SK-N-SH treated with all-trans-retinoic acid at 6 μM for 48 hours (cell line): ENCODE data around the gene FAT4.
A peak's percentile ranks its signal among the peaks of the same experiment; 100 is the strongest.

Source experiments
- ATAC-seq: fragments of 200-7000 bp; cut with Tn5 transposase; 3 replicates; pipeline ENCODE4 v1.9.1; 2020; ENCODE audit warnings: mild to moderate bottlenecking, moderate library complexity
- ARNTL ChIP-seq: fragments of 450-650 bp; formaldehyde crosslinking; IDR thresholded peaks from 2 replicates; pipeline ENCODE4 v1.5.0; 2020; ENCODE audit warnings: low read depth, mild to moderate bottlenecking, moderate library complexity, borderline replicate concordance
- BACH2 ChIP-seq: fragments of 250-450 bp; sonication (Bioruptor Pico); IDR thresholded peaks from 2 replicates; pipeline ENCODE4 v1.9.0; 2021; ENCODE audit warnings: mild to moderate bottlenecking, borderline replicate concordance
- CSDC2 ChIP-seq: fragments of 250-450 bp; sonication (Bioruptor Pico); IDR thresholded peaks from 2 replicates; pipeline ENCODE4 v1.5.0; 2020; ENCODE audit warnings: mild to moderate bottlenecking, moderate library complexity
- GLIS3 ChIP-seq: fragments of 250-450 bp; sonication (Bioruptor Pico); IDR thresholded peaks from 2 replicates; pipeline ENCODE4 v1.5.0; 2020; ENCODE audit warnings: mild to moderate bottlenecking, moderate library complexity
- ISL1 ChIP-seq: fragments of 250-450 bp; sonication (Bioruptor Pico); IDR thresholded peaks from 2 replicates; pipeline ENCODE4 v2.1.2; 2022; ENCODE audit warnings: mild to moderate bottlenecking, moderate library complexity
- POU6F1 ChIP-seq: fragments of 250-450 bp; sonication (Bioruptor Pico); IDR thresholded peaks from 2 replicates; pipeline ENCODE4 v1.8.0; 2021; ENCODE audit warnings: low read depth, mild to moderate bottlenecking, moderate library complexity, borderline replicate concordance
- PPARA ChIP-seq: fragments of 250-450 bp; sonication (Bioruptor Pico); IDR thresholded peaks from 2 replicates; pipeline ENCODE4 v1.5.0; 2020; ENCODE audit warnings: mild to moderate bottlenecking, borderline replicate concordance
- RARB ChIP-seq: fragments of 250-450 bp; sonication (Bioruptor Pico); IDR thresholded peaks from 2 replicates; pipeline ENCODE4 v1.8.0; 2021; ENCODE audit warnings: mild to moderate bottlenecking, moderate library complexity
- TOX ChIP-seq: fragments of 250-450 bp; sonication (Bioruptor Pico); IDR thresholded peaks from 2 replicates; pipeline ENCODE4 v1.8.0; 2021; ENCODE audit warnings: mild to moderate bottlenecking, moderate library complexity, borderline replicate concordance
- ZC3H10 ChIP-seq: fragments of 250-450 bp; sonication (Bioruptor Pico); IDR thresholded peaks from 2 replicates; pipeline ENCODE4 v1.5.1; 2021; ENCODE audit warnings: mild to moderate bottlenecking, moderate library complexity
- ZFP3 ChIP-seq: fragments of 250-450 bp; sonication (Bioruptor Pico); IDR thresholded peaks from 2 replicates; pipeline ENCODE4 v1.5.0; 2020; ENCODE audit warnings: mild to moderate bottlenecking, moderate library complexity
- ZFP30 ChIP-seq: fragments of 450-650 bp; formaldehyde crosslinking; IDR thresholded peaks from 2 replicates; pipeline ENCODE4 v1.5.0; 2022; ENCODE audit warnings: mild to moderate bottlenecking, moderate library complexity
- ZNF565 ChIP-seq: fragments of 450-650 bp; formaldehyde crosslinking; conservative IDR thresholded peaks from 2 replicates; pipeline ENCODE4 v1.5.0; 2020; ENCODE audit warnings: low read depth, mild to moderate bottlenecking, moderate library complexity
- ZNF8 ChIP-seq: fragments of 450-650 bp; formaldehyde crosslinking; IDR thresholded peaks from 2 replicates; pipeline ENCODE4 v1.5.0; 2020; ENCODE audit warnings: mild to moderate bottlenecking, moderate library complexity
- TF ChIP-seq, protein P1 (sequence below): fragments of 250-450 bp; sonication (Bioruptor Pico); IDR thresholded peaks from 2 replicates; pipeline ENCODE4 v1.8.0; 2020; ENCODE audit warnings: mild to moderate bottlenecking, moderate library complexity, borderline replicate concordance
- TF ChIP-seq, protein P2 (sequence below): fragments of 250-450 bp; sonication (Bioruptor Pico); IDR thresholded peaks from 2 replicates; pipeline ENCODE4 v1.5.1; 2020; ENCODE audit warnings: low read depth, mild to moderate bottlenecking, moderate library complexity
- TF ChIP-seq, protein P3 (sequence below): fragments of 250-450 bp; sonication (Bioruptor Pico); IDR thresholded peaks from 2 replicates; pipeline ENCODE4 v1.5.0; 2020; ENCODE audit warnings: mild to moderate bottlenecking, moderate library complexity
- TF ChIP-seq, protein P4 (sequence below): fragments of 250-450 bp; sonication (Bioruptor Pico); IDR thresholded peaks from 2 replicates; pipeline ENCODE4 v1.5.1; 2021; ENCODE audit warnings: mild to moderate bottlenecking, moderate library complexity

FAT4 gene, protein sequence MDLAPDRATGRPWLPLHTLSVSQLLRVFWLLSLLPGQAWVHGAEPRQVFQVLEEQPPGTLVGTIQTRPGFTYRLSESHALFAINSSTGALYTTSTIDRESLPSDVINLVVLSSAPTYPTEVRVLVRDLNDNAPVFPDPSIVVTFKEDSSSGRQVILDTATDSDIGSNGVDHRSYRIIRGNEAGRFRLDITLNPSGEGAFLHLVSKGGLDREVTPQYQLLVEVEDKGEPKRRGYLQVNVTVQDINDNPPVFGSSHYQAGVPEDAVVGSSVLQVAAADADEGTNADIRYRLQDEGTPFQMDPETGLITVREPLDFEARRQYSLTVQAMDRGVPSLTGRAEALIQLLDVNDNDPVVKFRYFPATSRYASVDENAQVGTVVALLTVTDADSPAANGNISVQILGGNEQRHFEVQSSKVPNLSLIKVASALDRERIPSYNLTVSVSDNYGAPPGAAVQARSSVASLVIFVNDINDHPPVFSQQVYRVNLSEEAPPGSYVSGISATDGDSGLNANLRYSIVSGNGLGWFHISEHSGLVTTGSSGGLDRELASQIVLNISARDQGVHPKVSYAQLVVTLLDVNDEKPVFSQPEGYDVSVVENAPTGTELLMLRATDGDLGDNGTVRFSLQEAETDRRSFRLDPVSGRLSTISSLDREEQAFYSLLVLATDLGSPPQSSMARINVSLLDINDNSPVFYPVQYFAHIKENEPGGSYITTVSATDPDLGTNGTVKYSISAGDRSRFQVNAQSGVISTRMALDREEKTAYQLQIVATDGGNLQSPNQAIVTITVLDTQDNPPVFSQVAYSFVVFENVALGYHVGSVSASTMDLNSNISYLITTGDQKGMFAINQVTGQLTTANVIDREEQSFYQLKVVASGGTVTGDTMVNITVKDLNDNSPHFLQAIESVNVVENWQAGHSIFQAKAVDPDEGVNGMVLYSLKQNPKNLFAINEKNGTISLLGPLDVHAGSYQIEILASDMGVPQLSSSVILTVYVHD (N-terminal part only)

GRCh38 chr4:125314676-125315575 lies at the start of gene FAT4:
TSS of gene FAT4 (plus strand) at chr4:125314955. CDS start at chr4:125316412, 1,457 bp downstream.
- peak; percentile 90 for ATAC-seq
- no peak for TF ChIP-seq ZC3H10

DNA sequence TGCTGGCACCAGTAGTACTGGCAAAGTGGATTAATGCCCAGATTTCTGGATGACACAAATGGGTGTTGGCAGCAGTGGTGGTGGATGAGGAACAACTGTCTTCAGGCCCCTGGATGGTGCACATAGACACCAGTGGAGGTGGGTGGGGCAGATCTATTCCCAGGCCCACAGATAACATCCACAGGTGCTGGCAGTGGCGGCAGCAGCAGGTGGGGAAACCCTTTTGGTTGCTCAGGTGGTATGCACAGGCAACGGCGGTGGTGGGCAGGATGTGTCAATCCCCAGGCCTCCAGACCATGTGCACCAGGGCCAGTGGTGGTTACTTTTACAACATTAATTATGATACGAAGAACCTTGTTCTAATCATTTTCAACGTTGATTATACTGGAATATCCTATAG lies 48.9 kb upstream of the FAT4 start:
- ATAC-seq, result no peak
- no peak for TF ChIP-seq GLIS3 (CRISPR knock-in tag)
- TF ChIP-seq ZFP30 (CRISPR knock-in tag), result no peak
- no peak for TF ChIP-seq CSDC2
- TF ChIP-seq TOX, result no peak
- no peak for TF ChIP-seq RARB (CRISPR knock-in tag)
- TF ChIP-seq, protein P1, sequence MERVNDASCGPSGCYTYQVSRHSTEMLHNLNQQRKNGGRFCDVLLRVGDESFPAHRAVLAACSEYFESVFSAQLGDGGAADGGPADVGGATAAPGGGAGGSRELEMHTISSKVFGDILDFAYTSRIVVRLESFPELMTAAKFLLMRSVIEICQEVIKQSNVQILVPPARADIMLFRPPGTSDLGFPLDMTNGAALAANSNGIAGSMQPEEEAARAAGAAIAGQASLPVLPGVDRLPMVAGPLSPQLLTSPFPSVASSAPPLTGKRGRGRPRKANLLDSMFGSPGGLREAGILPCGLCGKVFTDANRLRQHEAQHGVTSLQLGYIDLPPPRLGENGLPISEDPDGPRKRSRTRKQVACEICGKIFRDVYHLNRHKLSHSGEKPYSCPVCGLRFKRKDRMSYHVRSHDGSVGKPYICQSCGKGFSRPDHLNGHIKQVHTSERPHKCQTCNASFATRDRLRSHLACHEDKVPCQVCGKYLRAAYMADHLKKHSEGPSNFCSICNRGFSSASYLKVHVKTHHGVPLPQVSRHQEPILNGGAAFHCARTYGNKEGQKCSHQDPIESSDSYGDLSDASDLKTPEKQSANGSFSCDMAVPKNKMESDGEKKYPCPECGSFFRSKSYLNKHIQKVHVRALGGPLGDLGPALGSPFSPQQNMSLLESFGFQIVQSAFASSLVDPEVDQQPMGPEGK (CRISPR knock-in tag), result no peak
- TF ChIP-seq ZNF8 (CRISPR knock-in tag), result no peak
- TF ChIP-seq ZC3H10, result no peak
- no peak for TF ChIP-seq ARNTL (CRISPR knock-in tag)
- no peak for TF ChIP-seq PPARA
- TF ChIP-seq, protein P2, sequence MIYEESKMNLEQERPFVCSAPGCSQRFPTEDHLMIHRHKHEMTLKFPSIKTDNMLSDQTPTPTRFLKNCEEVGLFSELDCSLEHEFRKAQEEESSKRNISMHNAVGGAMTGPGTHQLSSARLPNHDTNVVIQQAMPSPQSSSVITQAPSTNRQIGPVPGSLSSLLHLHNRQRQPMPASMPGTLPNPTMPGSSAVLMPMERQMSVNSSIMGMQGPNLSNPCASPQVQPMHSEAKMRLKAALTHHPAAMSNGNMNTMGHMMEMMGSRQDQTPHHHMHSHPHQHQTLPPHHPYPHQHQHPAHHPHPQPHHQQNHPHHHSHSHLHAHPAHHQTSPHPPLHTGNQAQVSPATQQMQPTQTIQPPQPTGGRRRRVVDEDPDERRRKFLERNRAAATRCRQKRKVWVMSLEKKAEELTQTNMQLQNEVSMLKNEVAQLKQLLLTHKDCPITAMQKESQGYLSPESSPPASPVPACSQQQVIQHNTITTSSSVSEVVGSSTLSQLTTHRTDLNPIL, result no peak
- no peak for TF ChIP-seq ISL1 (CRISPR knock-in tag)
- no peak for TF ChIP-seq BACH2 (CRISPR knock-in tag)
- TF ChIP-seq POU6F1 (CRISPR knock-in tag), result no peak
- no peak for TF ChIP-seq ZNF565 (CRISPR knock-in tag)
- TF ChIP-seq, protein P3, sequence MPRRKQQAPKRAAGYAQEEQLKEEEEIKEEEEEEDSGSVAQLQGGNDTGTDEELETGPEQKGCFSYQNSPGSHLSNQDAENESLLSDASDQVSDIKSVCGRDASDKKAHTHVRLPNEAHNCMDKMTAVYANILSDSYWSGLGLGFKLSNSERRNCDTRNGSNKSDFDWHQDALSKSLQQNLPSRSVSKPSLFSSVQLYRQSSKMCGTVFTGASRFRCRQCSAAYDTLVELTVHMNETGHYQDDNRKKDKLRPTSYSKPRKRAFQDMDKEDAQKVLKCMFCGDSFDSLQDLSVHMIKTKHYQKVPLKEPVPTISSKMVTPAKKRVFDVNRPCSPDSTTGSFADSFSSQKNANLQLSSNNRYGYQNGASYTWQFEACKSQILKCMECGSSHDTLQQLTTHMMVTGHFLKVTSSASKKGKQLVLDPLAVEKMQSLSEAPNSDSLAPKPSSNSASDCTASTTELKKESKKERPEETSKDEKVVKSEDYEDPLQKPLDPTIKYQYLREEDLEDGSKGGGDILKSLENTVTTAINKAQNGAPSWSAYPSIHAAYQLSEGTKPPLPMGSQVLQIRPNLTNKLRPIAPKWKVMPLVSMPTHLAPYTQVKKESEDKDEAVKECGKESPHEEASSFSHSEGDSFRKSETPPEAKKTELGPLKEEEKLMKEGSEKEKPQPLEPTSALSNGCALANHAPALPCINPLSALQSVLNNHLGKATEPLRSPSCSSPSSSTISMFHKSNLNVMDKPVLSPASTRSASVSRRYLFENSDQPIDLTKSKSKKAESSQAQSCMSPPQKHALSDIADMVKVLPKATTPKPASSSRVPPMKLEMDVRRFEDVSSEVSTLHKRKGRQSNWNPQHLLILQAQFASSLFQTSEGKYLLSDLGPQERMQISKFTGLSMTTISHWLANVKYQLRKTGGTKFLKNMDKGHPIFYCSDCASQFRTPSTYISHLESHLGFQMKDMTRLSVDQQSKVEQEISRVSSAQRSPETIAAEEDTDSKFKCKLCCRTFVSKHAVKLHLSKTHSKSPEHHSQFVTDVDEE, result no peak
- no peak for TF ChIP-seq ZFP3 (CRISPR knock-in tag)
- TF ChIP-seq, protein P4, sequence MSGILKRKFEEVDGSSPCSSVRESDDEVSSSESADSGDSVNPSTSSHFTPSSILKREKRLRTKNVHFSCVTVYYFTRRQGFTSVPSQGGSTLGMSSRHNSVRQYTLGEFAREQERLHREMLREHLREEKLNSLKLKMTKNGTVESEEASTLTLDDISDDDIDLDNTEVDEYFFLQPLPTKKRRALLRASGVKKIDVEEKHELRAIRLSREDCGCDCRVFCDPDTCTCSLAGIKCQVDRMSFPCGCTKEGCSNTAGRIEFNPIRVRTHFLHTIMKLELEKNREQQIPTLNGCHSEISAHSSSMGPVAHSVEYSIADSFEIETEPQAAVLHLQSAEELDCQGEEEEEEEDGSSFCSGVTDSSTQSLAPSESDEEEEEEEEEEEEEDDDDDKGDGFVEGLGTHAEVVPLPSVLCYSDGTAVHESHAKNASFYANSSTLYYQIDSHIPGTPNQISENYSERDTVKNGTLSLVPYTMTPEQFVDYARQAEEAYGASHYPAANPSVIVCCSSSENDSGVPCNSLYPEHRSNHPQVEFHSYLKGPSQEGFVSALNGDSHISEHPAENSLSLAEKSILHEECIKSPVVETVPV (CRISPR knock-in tag), result no peak
